Erythroblast (primary cell): ENCODE data around the gene USP12.

ENCODE experiments used
- GATA1 ChIP-seq: IDR thresholded peaks from 2 replicates; pipeline ENCODE4 v1.6.1; 2011; ENCODE audit warnings: low read depth, mild to moderate bottlenecking, control low read depth, low read length, moderate library complexity
- POLR2A ChIP-seq: IDR thresholded peaks from 2 replicates; pipeline ENCODE4 v1.6.1; 2011; ENCODE audit warnings: mild to moderate bottlenecking, low read length

DNA sequence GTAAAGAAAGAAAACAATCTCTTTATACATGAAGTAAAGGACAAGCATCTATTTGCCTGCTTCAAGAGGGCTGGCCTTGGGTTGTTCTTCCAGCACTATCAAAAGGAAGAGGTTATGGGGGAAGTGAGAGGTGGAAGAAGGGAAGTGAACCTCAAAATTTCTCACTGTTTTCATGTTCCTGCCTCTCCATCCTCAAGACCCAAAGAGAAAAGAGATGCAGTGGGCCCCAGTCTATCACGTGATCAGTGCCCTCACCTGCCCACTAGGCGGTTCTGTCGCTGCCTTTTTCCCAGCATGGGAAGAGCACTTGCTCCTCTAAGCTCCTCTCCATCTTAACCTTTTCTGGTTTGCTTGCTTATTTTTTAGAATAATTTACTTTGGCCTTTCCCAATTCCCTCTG lies 6.2 kb upstream of the USP12 start:
- no peak for TF ChIP-seq POLR2A
- TF ChIP-seq GATA1 = no peak
